ENCODE measurements around the gene ATP1A3. TPM values are rescaled to one million over a fixed set of nuclear protein-coding genes. Genes with fewer than 3 reads are reported as not detected.

The ATP1A3 gene
- total RNA-seq, 1 donor from 2014 or later = 0.18 TPM

DNA sequence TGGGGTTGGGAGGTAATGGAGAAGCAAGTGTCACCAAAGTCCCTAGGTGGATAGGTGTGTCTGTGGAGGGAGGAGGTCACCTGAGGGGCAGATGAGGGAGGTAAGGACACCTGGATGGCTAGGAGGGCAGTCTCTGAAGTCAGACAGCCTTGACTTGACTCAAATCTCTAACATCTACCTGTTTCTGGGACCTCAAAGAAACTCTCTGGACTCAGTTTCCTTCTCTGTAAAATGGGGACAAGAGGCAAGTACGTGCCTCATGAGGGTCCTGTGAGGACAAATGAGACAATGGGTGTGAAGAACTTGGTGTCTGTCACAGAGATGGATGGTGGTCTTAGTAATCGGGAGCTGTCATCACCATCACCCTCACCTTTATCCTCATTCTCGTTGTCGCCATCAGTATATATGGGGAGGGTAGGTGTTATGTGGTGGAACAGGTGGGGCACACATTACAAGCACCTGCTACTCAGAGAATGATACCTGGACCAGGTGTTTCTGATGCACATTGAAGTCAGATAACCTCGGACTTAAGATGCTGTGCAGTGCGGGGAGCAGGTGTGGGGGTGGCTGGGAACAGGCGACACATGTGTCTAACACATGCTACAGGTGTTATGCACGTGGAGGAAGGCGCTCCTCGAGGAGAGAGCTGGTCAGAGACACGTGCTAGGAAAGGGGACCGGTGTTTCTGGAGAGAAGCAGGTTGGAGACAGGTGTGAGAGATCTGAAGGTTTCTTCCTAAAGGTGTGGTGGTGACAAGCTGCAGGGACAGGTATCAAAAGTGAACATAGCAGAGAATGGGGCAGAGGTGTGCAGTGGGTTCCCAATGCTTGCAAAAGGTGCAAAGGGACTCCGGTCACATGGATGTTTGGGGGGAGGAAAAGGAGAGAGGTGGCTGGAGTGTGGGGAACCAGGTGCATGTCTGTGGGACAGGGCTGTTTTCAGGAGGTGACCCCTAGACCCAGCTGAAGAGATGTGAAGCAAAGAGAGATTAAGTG, 69.6 kb downstream of the ATP1A3 start:
- ATAC-seq (no peak), DNase-seq (ENCODE audit: low spot score) (no peak)
- intact Hi-C loops (cut with DNase I) = no loop called here

GRCh38 chr19:41923045-41923788, 70.8 kb downstream of the ATP1A3 start:
- ATAC-seq (no peak), DNase-seq (ENCODE audit: low spot score) (no peak)
- intact Hi-C loops (cut with DNase I) = no loop called here

DNA sequence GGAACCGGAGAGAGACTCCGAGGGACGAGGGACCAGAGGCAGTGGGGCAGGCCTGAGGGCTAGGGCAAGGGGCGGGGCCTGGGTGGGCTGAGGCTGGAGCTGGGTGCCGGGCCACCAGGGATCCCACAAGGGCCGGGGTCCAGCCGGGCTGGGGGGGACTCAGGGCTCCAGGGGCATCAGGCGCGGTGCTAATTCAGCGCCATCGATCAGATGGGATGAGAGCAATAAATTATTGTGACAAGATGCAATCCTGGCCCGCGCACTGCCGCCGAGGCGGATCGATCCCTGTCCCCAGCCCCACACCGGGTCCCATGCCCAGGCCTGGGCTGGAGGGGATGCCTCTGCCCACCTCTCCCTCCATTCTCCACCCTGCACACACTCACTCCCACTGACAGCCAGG, 71.4 kb downstream of the ATP1A3 start:
- DNase-seq (ENCODE audit: low spot score) (no peak), ATAC-seq (no peak)
- intact Hi-C loops (cut with DNase I) = no loop called here

- intact Hi-C loops (cut with DNase I) = no loop called here
- DNase-seq (ENCODE audit: low spot score) = no peak
- no peak for ATAC-seq
Measured at GRCh38 chr19:41921577-41922576, 72.2 kb downstream of the ATP1A3 start.

- DNase-seq (ENCODE audit: low spot score) (no peak), ATAC-seq (no peak)
- intact Hi-C loops (cut with DNase I) = no loop called here
Measured at GRCh38 chr19:41920882-41921576, 73.0 kb downstream of the ATP1A3 start.

GRCh38 chr19:41919948-41920712, 73.9 kb downstream of the ATP1A3 start:
- ATAC-seq = no peak
- intact Hi-C loops (cut with DNase I) = no loop called here
- DNase-seq (ENCODE audit: low spot score) = no peak

DNA sequence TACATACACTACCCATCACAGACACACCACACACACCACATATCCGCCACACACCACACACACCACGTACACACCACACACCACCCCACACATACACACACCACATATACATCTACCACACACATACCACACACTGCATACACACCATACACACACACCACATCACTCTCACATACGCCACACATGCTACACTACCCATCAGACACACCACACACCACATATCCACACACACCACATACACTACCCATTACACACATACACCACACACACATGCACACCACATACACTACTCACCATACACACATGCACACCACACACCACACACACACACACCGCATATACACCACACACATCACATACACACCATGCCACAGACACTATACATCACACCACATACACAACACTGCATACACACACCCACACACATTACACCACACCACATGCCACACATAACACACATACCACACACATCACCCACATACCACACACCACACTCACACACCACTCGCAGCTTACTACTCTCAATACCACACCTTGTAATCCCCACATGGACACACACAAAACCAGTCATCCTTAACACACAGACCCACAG, 75.3 kb downstream of the ATP1A3 start:
- ATAC-seq = no peak
- DNase-seq (ENCODE audit: low spot score) = no peak
- intact Hi-C loops (cut with DNase I) = no loop called here

DNA sequence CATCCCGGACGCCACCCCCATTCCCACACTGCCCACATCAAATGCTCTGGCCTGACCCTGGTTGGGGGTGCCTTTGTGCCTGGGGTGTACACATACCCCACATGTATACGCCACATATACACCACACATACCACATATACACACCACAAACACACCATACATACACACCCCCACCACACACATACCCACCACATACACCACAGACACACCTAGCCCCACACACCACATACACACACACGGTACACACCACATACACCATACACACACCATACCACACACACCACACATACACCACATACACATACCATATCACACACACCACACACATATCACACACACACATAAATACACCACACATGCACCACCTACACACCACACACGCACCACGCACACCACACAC, 75.9 kb downstream of the ATP1A3 start:
- intact Hi-C loops (cut with DNase I) = no loop called here
- ATAC-seq = no peak

DNA sequence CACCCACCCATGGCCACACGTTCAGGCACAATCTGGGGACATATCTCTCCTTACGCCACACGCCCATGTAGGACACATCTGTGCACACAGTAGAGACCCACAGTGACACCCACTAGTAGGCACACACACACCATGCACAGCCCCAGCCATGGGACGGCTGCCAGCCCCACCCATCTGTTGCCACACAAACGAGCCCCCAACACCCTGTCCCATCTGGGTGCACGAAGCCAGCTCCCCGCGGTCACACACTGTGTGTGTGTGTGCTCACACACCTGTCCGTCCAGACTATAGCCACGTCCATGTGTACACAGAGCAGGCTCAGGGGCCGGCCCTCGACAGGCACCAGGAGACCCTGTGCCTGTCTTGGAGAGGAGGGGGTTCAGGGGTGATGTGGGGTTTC, 76.4 kb downstream of the ATP1A3 start:
- DNase-seq (ENCODE audit: low spot score) (no peak), ATAC-seq (no peak)
- intact Hi-C loops (cut with DNase I) = no loop called here

More for the DNA sequence above, 75.9 kb downstream of the ATP1A3 start:
- no peak for DNase-seq (ENCODE audit: low spot score)

Other genes starting within 250 kb of the ATP1A3 start
- gene CEACAM6, start 238.7 kb downstream of the ATP1A3 start, total RNA-seq = 1.1 TPM
- 3.3 TPM for gene CEACAM3, start 197.6 kb downstream of the ATP1A3 start, total RNA-seq
- not detected for gene LYPD4, start 149.5 kb downstream of the ATP1A3 start, total RNA-seq
- gene DMRTC2, start 149.2 kb downstream of the ATP1A3 start, total RNA-seq = not detected
- gene RPS19, start 134.0 kb downstream of the ATP1A3 start, total RNA-seq = 788 TPM
- 2.1 TPM for gene CD79A, start 117.0 kb downstream of the ATP1A3 start, total RNA-seq
- 137 TPM for gene ARHGEF1, start 111.0 kb downstream of the ATP1A3 start, total RNA-seq
- gene ERFL, start 65.8 kb downstream of the ATP1A3 start, total RNA-seq = 0.27 TPM
- gene RABAC1, start 34.9 kb downstream of the ATP1A3 start, total RNA-seq = 133 TPM
- 9.2 TPM for gene GRIK5, start 76.0 kb upstream of the ATP1A3 start, total RNA-seq
- gene ZNF574, start 81.9 kb upstream of the ATP1A3 start, total RNA-seq = 13.2 TPM
- 5.6 TPM for gene POU2F2, start 138.2 kb upstream of the ATP1A3 start, total RNA-seq
- gene DEDD2, start 223.4 kb upstream of the ATP1A3 start, total RNA-seq = 21.8 TPM
- gene ZNF526, start 226.1 kb upstream of the ATP1A3 start, total RNA-seq = 12.1 TPM
- 29.2 TPM for gene GSK3A, start 248.4 kb upstream of the ATP1A3 start, total RNA-seq

Data from sciatic nerve (tissue), 2 donors.